ENCODE results near the gene RASA3. TPM values are rescaled to one million over a fixed set of nuclear protein-coding genes. Genes with fewer than 3 reads are reported as not detected.

Gene RASA3
- total and polyA plus RNA-seq, 2 of the 8 experiments (the other 6 are each of a cell fraction or from before 2014, with no cell fraction given) = 7.5 to 21.9 TPM

- TF ChIP-seq CHD7 (IDR thresholded peaks at IDR 0.05; ENCODE audit: insufficient replicate concordance, low read length) (no peak), SP1 (IDR thresholded peaks at IDR 0.05; ENCODE audit: low read depth, low read length) (no peak), ATF2 (IDR thresholded peaks at IDR 0.05; ENCODE audit: low read length) (no peak), SIX5 (IDR thresholded peaks at IDR 0.05; ENCODE audit: low read depth, low read length) (no peak), BRCA1 (IDR thresholded peaks at IDR 0.05; ENCODE audit: low read depth, low read length) (no peak)
Observed at GRCh38 chr13:114121496-114122126, 10.8 kb downstream of the RASA3 start (continued).
